Activated effector memory CD4-positive, alpha-beta T cell treated with Interleukin-2 at 50 U/mL for 16 hours (primary cell): ENCODE data around the gene ITGA11.

ENCODE experiments used
- DNase-seq: peaks from one replicate; pipeline ENCODE4 v3.0.0-alpha.2; 2020

The ITGA11 gene

DNA sequence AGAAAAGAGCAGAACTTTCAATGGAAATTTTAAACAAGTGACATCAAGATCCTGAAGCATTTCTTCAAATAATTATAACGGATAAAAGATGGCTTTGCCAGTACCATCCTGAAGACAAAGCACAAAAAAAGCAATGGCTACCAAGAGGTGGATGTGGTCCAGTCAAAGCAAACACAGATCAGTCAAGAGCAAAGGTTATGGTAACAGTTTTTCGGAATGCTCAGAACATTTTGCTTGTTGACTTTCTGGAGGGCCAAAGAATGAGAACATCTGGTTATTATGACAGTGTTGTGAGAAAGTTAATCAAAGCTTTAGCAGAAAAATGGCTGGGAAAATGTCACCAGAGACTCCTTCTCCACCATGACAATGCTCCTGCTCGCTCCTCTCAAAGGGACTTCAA is 122.9 kb downstream of the ITGA11 start:
- no peak for DNase-seq

DNA sequence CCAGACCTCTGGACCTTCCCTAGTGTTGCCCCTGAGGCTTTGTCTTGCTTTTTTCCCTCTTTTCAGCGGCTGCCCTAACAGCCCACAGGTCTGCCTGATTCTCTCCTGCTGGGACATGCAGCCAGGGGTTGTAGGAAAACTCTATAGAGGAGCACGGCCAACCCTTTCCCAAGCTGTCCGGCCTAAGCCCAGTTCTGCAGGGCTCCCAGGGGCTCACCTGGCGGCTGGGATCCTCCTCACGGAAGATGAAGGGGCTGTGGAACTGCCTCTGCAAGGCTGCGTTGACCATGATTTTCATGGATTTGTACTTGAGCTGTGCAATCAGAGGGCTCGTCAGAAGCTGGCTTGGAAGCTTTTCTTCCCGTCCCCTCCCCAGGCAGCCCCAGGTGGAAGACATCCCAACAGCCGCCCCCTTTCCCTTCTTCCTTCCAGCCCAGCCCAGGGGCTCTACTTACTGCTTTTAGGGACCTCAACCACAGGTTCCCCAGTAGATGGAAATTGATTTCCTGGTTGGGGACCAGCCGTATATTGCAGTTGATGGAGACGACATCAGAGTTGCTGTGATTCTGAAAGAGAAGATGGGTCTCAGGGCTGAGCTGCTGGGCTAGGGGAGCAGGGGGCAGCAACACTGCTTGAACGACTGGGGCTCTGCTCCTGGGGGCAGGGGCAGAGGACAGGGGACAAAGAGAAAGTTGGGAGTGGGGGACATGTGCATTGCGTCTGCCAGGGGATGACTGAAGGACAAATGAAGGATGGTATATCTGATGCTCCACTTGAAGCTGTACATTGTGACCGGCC is 124.6 kb downstream of the ITGA11 start:
- DNase-seq, result no peak

DNA sequence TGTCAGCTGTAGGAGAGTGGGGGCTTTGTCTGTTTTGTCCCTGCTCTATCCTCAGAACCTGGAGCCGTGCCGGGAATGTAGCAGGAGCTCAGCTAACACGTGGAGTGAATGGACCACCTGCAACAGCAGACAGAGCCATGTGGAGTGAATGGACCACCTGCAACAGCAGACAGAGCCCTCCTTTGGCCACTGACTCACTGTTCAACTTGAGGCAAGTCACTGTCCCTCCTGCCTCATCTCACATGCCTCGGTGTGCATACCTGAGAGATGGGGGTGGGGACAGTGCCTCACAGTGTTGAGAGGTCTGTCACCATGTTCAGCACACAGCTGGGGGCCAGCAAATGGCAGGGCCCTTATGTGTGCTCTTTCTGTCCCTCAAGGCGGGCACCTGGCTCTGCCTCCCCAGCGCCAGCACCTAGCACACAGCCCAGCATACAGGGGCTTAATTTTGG is 126.5 kb downstream of the ITGA11 start:
- DNase-seq, result no peak

DNA sequence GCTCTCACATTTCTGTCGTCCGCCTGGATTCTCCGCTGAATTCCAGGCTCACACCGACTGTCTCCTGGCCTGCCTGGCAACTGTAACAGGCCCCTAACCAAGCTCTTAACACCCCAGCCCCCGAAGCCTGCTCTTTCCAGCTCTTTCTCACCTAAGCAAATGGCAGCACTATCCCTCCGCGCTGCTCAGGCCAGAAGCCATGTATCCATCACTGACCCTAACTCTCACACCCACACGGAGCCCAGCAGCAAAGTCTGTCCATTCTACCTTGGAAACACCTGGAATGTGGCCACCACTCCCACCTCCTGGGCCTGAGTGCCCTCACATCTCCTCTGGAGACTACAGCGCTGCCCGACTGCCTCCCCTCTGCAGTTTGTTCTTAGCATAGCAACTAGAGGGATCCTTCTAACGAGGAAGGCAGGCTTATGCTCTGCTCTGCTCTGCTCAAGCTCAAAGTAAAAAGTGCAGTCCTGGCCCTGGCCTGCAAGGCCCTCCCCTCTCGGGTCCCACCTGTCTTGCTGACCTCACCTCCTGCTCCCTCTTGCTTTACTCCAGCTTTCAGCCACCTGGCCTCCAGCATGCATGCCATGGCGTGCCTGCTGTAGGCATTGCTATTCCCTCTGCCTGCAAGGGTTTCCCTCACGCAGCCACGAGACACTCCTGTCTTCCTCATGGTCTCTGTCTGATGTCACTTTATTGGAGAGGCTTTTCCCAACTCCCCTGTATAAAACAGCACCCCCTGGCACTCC is 127.2 kb downstream of the ITGA11 start:
- DNase-seq, result no peak

DNA sequence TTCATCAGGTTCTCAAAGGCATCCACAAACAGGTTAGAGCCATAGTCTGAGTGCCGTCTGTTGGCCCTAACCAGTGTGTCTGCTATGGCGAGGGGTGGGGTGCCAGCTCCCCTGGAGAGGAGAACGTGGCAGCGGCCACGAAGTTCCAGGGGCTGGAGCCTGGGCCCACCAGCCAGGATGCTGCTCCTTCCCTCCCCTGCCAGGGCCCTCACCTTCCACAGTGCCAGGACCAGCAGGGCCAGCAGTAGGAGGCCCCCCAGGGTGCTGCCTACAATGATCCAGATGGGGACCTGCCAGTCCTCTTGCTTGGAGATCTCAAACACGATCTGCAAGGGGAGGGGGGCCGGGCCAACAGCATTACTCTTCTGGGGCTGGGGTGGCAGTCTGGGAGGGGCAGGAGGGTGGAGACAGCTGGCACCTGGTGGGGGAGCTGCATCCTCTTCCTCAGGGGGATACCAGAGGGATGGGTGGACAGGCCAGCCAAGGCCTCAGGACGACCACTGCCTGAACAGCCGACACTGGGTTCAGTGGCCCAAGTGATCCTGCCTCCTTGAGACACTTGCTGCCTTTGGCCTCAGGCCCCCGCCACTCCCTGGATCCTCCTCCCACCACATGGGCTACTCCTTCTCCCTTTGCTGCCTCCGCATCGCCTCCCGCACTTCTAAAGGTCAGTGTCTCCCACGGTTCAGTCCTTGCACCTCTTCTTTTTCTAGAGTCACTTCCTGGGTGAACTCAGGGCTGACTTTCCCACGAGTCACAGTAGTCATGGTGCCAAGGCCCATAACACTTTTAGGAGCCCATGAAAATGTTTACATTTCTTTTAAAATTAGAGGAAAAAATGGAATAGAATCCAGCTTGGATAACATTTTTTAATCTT is 128.2 kb downstream of the ITGA11 start:
- no peak for DNase-seq

DNA sequence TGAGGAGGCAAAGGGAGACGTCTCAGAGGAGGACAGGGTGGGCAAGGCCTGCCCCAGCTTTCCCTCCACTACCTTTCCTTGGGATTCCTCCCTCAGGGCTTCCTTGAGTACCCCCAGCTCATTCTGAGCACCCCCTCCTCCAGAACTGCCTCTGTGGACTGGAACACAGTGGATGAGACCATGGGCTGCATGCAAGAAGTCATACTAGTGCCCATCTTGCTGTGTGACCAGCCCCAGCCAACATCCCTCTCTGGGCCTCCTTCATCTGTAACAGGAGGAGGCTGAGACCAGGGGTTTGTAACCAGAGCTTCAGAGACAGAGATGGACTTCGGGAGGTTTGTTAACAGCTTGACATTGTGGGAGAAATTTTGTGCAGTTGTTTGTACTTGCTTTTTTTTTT is 128.8 kb downstream of the ITGA11 start:
- no peak for DNase-seq

DNA sequence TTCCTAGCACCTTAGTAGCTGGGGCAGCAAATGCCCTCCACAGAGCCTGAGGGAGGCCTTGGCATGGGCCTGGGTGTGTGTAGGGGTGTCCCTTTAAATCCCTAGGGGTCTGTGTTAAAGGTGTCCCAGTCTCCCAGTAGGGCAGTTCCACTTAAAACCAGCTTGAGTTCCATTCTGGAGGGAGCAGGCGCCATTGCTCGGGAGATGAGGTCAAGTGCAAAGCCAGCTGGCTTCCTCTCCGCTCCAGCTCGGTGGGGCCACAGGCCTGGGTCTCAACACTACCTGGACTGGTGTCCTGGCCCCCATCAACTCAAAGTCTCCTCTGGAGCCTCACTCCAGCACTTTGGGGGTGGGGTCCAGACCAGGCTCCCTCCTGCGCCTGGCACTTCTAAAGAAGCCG is 129.2 kb downstream of the ITGA11 start:
- DNase-seq, result no peak

DNA sequence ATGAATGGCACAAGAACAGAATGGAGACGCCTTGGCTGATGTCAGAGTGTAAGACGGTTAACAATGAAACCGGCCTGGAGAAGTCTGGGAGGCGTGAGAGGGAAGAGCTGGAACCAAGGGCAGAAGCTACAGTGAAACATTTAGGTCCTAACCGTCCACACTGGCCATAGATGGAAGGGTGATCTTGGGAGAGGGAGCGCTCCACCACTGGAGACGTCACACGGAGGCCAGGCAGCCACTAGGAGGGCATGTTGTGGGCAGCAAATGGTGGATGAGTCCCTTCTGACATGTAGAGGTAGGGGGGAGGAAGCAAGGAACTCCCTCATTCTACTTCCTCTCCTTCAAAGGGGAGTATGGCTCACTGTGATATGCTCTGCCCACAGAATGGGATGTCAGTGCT is 130.7 kb downstream of the ITGA11 start:
- DNase-seq, result no peak

DNA sequence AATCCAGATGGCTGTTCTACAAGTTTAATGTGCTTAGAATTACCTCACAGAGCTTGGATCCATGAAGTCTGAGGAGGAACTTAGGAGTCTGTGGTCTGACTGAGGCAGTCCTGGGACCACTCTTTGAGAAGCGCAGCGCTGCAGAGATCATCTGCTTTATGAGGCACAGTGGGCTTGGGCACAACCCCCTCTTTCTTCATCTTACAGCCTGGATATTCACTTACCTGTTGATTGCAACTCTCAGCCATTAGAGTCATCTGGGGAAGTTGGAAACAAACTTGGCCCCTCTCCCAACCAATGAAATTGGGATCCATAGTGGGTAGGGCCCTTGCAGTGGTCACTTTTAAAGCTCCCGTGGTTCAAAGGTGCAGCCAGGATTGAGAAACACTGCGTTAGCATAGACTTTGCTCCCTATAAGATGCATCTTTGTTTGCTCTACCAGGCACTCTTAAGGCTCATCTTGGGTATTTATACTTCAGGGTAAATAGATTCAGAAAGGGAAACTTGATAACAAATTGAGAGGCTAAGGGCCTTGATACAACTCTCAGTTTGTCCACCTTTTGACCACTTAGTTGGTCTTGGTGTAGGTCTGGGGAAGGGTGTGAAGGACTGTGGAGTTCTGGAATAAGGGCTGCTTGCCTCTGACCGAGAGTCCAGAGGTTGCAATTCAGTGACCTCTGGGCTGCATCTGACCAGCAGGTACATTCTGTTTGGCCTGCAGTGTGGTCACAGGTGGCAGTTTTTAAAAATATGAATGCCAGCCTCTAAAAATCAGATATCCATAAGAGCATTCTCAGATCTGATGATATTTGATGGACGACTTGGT is 131.6 kb downstream of the ITGA11 start:
- no peak for DNase-seq

DNA sequence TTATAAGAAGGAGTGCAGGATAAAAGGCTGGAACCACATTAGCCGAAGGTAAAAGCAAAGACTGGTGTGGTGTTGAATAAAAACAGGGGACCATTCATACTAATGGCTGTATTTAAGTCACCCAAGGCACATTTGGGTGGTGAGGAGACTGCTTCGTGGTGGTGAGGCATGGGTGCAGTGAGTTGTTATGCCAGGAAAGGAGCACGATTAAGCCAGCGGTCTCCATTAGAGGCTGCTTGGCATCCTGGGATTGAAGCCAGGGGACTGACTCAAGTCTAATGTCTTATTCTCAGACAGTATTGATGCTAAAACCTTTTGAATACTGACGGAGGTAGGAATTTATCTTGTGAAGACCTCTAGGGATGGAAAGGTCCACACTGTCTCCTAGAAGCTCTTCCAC is 132.5 kb downstream of the ITGA11 start:
- no peak for DNase-seq

DNA sequence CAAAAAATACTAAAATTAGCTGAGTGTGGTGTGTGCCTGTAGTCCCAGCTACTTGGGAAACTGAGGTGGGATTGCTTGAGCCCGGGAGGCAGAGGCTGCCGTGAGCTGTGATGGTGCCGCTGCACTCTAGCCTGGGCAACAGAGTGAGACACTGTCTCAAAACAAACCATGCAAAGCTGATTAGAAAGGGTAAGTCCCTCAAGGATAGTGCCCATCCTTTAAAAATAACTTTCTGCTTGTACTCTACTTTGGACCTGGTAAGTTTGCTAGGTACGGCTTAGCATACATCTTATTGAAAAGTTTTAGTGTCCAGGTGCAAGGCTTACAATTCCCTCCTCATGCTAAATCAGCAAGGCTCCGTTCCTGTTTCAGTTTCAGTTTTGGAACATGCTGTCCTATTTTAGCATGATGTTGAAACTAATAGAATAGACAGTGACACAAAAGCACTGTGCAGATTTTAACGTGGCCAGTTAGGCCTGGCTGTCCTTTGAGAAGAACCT is 133.0 kb downstream of the ITGA11 start:
- DNase-seq, result no peak

DNA sequence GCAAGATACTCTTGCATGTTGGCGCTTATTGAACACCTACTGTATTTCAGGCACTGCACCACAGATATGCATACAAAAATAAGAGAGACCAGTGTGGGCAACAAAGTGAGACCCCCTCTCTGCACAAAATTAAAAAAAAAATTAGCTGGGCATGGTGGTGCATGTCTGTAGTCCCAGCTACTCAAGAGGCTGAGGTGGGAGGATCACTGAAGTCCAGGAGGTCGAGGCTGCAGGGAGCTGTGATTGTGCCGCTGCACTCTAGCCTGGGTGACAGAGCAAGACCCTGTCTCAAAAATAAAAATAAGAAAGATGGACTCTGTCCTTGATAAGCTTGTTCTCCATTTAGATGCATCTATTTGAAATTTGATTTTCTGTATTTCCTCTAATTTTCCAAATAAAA is 133.6 kb downstream of the ITGA11 start:
- DNase-seq, result no peak

DNA sequence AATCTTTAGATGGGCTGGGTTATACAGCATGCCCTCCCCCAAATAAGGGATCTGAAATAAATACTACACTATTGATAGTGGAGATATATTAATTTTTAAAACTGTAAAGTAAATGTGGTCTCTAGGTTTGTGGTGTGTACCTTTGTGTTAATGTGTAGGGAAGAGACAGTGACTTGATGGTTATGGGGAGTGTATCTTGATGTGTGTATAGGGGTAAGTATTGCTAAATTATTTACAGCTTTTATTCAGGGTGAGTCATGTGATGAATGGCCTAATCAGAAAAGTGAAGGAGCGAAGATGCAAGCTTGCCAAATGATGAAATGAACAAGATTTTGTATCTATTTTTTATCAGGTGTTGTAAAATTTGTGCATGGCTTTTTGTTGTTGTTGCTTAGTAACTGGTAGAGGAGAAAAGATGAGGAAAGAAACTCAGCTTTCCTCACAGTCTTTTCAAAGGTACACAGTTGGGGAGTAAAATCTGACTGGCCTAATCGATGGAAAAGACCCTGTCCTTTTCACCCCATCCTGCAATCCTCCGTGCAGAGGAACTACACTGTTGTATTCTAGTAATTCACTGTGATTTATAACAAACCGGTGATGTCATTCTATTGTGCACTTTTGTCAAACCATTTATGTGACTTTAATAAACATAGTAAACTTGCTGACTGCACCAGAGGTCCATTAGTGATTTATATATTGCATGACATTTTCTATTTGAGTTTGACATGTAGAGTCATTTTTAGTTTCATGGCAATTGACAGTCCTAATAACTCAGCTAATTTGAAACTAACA is 136.8 kb downstream of the ITGA11 start:
- no peak for DNase-seq

DNA sequence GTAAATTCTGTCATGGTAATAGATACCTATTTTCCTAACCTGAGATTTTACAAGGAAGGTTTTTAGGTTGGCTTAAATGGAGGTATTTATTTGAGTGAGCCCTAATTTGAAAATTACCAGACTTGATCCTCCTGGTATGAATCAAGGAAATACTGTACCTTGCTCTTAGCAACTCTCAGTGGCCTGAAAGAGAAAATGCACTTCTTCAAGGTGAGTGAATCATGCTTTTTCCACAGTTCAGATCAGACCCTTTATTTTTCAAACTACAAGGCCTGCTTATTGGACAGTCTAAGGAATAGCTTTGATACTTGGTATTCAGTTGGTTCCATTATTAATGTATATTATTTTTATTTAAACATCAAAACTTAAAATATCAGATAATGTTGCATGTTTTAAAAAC is 139.0 kb downstream of the ITGA11 start:
- DNase-seq, result no peak

DNA sequence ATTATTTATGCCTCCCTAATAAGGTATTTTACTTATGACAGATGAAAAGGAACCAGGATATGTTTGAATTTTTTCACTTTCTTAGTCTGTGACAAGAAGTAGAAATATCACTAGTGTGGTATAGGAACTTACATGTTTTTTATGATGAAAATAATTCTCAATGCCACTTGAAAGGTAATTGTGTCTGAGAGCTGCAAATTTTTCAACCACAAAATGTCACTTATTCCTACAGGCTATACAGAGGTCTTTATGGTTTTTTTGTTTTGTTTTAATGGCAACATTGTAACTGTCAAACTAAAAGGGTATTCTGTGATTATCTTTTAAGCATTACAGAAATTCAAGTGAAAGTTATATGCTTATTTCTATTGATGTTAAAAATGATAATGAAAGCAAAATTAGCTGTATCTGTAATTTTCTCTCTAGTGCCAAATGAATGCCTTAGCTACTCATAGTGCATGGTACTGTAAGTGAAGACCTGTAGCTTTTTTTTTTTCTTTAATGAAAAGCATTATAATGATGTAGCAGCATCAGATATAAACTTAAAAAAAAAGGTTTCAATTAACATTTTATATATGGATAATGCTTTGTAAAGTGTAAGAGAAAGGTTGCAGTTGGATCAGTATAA is 139.7 kb downstream of the ITGA11 start:
- no peak for DNase-seq

DNA sequence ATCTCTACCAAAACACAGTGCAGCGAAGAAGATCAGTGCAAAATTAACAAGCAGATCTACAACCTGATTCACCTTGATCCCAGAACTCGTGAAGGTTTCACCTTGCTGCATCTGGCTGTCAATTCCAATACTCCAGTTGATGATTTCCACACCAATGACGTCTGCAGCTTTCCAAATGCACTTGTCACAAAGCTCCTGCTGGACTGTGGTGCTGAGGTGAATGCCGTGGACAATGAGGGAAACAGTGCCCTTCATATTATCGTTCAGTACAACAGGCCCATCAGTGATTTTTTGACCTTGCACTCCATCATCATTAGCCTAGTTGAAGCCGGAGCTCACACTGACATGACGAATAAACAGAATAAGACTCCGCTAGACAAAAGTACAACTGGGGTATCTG is 141.2 kb downstream of the ITGA11 start:
- DNase-seq, result no peak

DNA sequence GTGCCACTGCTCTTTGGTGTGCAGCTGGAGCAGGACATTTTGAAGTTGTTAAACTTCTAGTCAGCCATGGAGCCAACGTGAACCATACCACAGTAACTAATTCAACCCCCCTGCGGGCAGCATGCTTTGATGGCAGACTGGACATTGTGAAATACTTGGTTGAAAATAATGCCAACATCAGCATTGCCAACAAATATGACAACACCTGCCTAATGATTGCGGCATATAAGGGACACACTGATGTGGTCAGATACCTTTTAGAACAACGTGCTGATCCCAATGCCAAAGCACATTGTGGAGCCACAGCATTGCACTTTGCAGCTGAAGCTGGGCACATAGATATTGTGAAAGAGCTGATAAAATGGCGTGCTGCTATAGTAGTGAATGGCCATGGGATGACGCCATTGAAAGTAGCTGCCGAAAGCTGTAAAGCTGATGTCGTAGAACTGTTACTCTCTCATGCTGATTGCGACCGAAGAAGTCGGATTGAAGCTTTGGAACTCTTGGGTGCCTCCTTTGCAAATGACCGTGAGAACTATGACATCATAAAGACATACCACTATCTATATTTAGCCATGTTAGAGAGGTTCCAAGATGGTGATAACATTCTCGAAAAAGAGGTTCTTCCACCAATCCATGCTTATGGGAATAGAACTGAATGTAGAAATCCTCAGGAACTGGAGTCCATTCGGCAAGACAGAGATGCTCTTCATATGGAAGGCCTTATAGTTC is 142.2 kb downstream of the ITGA11 start:
- no peak for DNase-seq

DNA sequence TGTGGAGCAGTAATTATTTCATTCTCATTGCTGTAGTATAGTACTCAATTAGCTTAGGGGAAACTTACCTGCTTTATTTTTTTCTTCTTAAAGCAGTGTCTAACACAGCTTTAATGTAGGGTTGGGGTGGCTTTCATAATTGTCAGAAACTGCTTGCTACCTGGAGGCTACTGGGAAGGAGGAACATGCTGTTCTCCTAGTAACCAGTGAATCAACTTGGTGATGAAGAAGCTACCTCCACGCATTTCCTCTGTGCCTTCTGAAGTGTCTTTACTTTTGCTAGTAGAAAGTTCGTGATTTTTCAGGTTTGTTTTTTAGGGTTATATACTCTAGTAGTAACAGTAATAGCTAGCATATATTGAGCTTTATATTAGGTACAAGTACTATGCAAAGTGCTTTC is 142.9 kb downstream of the ITGA11 start:
- no peak for DNase-seq

DNA sequence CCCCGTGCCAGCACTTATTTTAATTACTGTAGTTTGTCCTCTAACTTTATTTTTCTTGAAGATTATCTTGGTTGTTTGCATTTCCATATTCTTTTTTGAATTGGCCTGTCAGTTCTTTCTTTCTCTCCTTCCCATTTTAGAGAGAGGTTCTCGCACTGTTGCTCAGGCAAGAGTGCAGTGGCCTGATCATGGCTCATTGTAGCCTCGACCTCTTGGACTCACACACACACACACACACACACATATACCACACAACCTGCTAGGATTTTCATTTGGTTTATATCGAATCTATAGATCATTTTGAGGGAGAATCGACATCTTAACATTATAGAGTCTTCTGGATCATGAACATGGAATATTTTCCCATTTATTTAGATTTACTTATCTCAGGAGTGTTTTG is 145.7 kb downstream of the ITGA11 start:
- DNase-seq, result no peak

DNA sequence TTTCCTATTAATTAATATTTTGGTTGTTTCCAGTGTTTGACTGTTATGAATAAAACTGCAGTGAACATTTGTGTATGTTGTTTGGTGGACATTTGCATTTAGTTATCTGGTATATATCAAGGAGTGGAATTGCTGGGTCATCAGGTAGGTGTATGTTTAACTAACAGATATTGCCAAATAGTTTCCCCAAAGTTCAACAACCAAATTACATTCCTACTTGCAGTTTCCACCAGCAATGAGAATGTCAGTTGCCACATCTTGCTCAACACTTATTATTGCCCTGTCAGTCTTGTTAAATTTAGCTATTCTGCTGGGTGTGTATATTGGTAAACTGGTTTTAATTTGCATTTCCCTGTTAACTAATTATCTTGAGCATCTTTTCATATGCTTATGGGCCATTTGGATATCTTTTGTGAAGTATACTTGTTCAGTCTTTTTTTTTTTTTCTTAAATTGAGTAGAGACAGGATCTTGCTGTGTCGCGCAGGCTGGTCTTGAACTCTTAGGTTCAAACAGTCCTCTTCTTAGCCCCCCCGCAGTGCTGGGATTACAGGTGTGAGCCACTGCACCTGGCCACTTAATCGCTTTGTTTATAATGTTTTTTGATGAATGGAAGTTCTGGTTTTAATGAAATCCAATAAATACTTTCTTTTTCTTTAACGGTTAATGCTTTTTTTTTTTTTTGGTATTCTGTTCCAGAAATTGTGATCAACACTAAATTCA is 146.5 kb downstream of the ITGA11 start:
- DNase-seq, result no peak
